Transverse colon (tissue), 4 donors: ENCODE measurements around the gene ENDOG. TPM values are rescaled to one million over a fixed set of nuclear protein-coding genes. Genes with fewer than 3 reads are reported as not detected.
"Not testable (repeated sequence)": the region's sequence is repeated elsewhere in the genome, so short reads cannot be mapped to it uniquely, and the experiment has no call there.

Source experiments
- DNase-seq: peaks from one replicate; pipeline ENCODE4 v3.0.0-alpha.2; 2019
- H3K27ac ChIP-seq, 4 donors: fragments of 200-600 bp; sonication (generic); 2 replicates each; pipeline ENCODE4 v1.5.1; 2016 to 2018; ENCODE audit warnings: inconsistent platforms in 4 of 4
- H3K27me3 ChIP-seq: fragments of 200-600 bp; sonication (generic); 2 replicates; pipeline ENCODE4 v1.5.1; 2017; ENCODE audit warnings: inconsistent platforms
- H3K36me3 ChIP-seq, 4 donors: fragments of 200-600 bp; sonication (generic); 2 replicates each; pipeline ENCODE4 v1.5.1; 2017 to 2019; ENCODE audit warnings: inconsistent platforms in 4 of 4
- H3K4me1 ChIP-seq, 4 donors: fragments of 200-600 bp; sonication (generic); 2 replicates each; pipeline ENCODE4 v1.5.1; 2017 to 2020; ENCODE audit warnings: inconsistent platforms in 4 of 4
- H3K4me3 ChIP-seq, 4 donors: fragments of 200-600 bp; sonication (generic); 1 replicate in 1 of 4; 2 replicates in 3 of 4; pipeline versions ENCODE4 v1.5.1 to v1.6.1; 2017 to 2019; ENCODE audit warnings: inconsistent platforms in 4 of 4
- H3K9me3 ChIP-seq, 2 donors: fragments of 200-600 bp; sonication (generic); 2 replicates each; pipeline ENCODE4 v1.5.1; 2017 to 2019; ENCODE audit warnings: inconsistent platforms in 2 of 2
- CTCF ChIP-seq, 5 experiments: fragments of 200-600 bp in 3 of 5; fragments of 450-650 bp in 2 of 5; sonication (generic) in 3 of 5; IDR thresholded peaks; 1 replicate in 2 of 5; 2 replicates in 3 of 5; pipeline ENCODE4 v1.5.1; 2016 to 2017; ENCODE audit warnings: antibody characterized with exemption in 5 of 5, inconsistent platforms in 3 of 5, mild to moderate bottlenecking in 2 of 5, moderate library complexity in 1 of 5
- EP300 ChIP-seq: sonication (generic); formaldehyde crosslinking; IDR thresholded peaks from one replicate; pipeline ENCODE4 v1.6.1; 2017; ENCODE audit warnings: antibody characterized with exemption, low read depth
- POLR2A ChIP-seq: fragments of 450-650 bp; IDR thresholded peaks from one replicate; pipeline ENCODE4 v1.6.1; 2016; ENCODE audit warnings: antibody characterized with exemption, mild to moderate bottlenecking, moderate library complexity
- POLR2AphosphoS5 ChIP-seq, 3 donors: sonication (generic); formaldehyde crosslinking; IDR thresholded peaks; one replicate each; pipeline ENCODE4 v1.6.1; 2016; ENCODE audit warnings: antibody characterized with exemption in 3 of 3
- WGBS, 2 donors: methylation state at CpG; one replicate each; pipeline ENCODE4 v1.1.5; 2018; ENCODE audit warnings: low coverage in 1 of 2; 5-methylcytosine and 5-hydroxymethylcytosine counted together
- in situ Hi-C, 4 donors: fragments of 200-750 bp; cut with MboI; loops; one replicate each; pipeline versions ENCODE4 v1.15.0 to v1.15.1; 2017; ENCODE audit warnings: low sequenced_read_pairs in 3 of 4, low pct_ligation_motif_present in 1 of 4, low pct_unique_long_range_greater_than_20kb in 1 of 4
- intact Hi-C: fragments of 100-400 bp; cut with DNase I; formaldehyde crosslinking; loops from one replicate; pipeline ENCODE4 v1.15.1; 2023; ENCODE audit warnings: low total_unique reads
- total RNA-seq, 4 donors: library from RNA; depleted of rRNA; stranded (reverse); fragments of >200 nt; gene quantifications; one replicate each; pipeline ENCODE4 v1.1.0, GENCODE V29; 2016

Gene ENDOG
- total RNA-seq, 4 donors from 2014 or later: 29.7 to 83.0 (median 52.8) TPM

- intact Hi-C loops (loop anchor here (5.0 kb wide), 1 partner anchor 150 kb away; no protein-coding TSS in a partner anchor), in situ Hi-C loops (no loop called here)
- Histone ChIP-seq H3K27ac (no peak overlapping the region), H3K9me3 (no peaks in the 10 kb centered on the region), H3K36me3 (no peaks in the 10 kb centered on the region), H3K27me3 (no peaks in the 10 kb centered on the region), H3K4me1 (no peaks in the 10 kb centered on the region), H3K4me3 (no peak overlapping the region)
- no peak for DNase-seq
- 90 to 93% methylated on average over 11 to 12 of the region's 12 CpGs for WGBS, 2 donors
- TF ChIP-seq POLR2AphosphoS5 (IDR thresholded peaks at IDR 0.05): no peak
- TF ChIP-seq CTCF (IDR thresholded peaks at IDR 0.05): no peak
- TF ChIP-seq POLR2A: no peak
- TF ChIP-seq EP300: no peak
Observed at GRCh38 chr9:128841694-128842492, 23.6 kb downstream of the ENDOG start.

DNA sequence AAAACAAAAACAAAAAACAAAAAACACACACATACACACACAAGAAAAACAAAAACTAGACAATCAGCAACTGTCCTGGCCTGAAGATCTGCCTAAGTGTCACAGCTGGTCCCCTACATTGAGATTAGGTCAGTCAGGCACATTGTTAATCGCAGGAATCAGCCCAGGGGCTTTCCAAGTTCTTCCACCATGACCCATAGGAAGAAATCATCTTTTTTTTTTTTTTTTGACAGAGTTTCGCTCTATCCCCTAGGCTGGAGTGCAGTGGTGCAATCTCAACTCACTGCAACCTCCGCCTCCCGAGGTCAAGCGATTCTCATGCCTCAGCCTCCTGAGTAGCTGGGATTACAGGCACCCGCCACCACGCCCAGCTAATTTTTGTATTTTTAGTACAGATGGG is 24.9 kb downstream of the ENDOG start:
- whole genome bisulfite sequencing, 2 donors: 96% methylated on average over 5 to 7 of the region's 7 CpGs
- H3K27me3 ChIP-seq, H3K4me1 ChIP-seq, H3K36me3 ChIP-seq, H3K4me3 ChIP-seq, H3K27ac ChIP-seq, DNase-seq, in situ Hi-C loops, H3K9me3 ChIP-seq: not testable (repeated sequence)
- intact Hi-C loops: loop anchor here (5.0 kb wide), 1 partner anchor 149 kb away; no protein-coding TSS in a partner anchor

DNA sequence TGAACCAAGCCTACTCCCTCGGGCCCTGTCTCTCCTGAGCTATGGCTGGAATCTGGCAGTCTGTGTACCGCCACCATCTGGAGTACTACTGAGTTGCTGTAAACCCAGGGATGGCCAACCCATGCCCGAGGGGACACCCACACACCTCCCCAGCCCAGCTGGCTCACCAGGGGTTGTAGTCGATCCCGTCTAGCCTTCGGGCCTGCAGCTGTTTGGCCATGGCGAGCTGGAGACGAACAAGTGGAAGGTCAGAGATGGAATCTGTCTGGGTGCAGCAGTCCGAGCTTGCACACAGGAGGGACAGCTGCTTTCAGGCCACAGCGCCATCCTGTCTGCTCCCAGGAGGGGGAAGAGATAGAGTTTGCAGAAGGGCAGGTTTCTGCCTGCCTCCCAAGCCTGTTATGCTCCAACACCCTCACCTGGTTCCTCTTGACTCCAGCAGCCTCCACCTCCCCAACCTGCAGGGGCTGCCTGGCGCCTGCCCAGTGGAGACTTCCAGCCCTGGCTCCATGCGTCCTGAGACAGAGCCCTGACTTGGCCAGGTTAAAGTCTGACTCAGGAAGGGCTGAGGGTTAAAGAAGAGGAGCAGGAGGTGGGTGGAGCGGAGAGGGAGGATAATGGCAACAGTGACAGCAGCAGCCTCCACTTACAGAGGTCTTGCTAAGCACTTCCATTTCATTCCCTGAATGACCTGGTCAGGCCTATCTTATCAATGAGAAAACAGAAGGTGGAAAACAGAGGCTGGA is 27.1 kb downstream of the ENDOG start:
- Histone ChIP-seq H3K36me3 (no peaks in the 10 kb centered on the region), H3K4me3 (no peak overlapping the region), H3K27ac (no peak overlapping the region), H3K4me1 (no peaks in the 10 kb centered on the region), H3K27me3 (no peaks in the 10 kb centered on the region), H3K9me3 (no peaks in the 10 kb centered on the region)
- TF ChIP-seq EP300 (no peak), POLR2AphosphoS5 (IDR thresholded peaks at IDR 0.05) (no peak), POLR2A (no peak), CTCF (IDR thresholded peaks at IDR 0.05) (no peak)
- no peak for DNase-seq
- intact Hi-C loops (no loop called here), in situ Hi-C loops (no loop called here)
- WGBS, 2 donors: 80% methylated on average over 13 of the region's 13 CpGs; no CpG with 5 or more reads in 1 of the 2 donors

- DNase-seq: no peak
- intact Hi-C loops (no loop called here), in situ Hi-C loops (no loop called here)
- Histone ChIP-seq H3K9me3 (no peaks in the 10 kb centered on the region), H3K27ac (no peak overlapping the region), H3K4me1 (no peaks in the 10 kb centered on the region), H3K4me3 (no peak overlapping the region), H3K36me3 (no peaks in the 10 kb centered on the region), H3K27me3 (no peaks in the 10 kb centered on the region)
- 88% methylated on average over 3 of the region's 3 CpGs; no CpG with 5 or more reads in 1 of the 2 donors for WGBS, 2 donors
- TF ChIP-seq CTCF (IDR thresholded peaks at IDR 0.05): no peak
- TF ChIP-seq POLR2AphosphoS5 (IDR thresholded peaks at IDR 0.05): no peak
- no peak for TF ChIP-seq EP300
- no peak for TF ChIP-seq POLR2A
Observed at GRCh38 chr9:128846680-128847030, 28.4 kb downstream of the ENDOG start.
